Esophagus squamous epithelium (tissue), 5 donors: ENCODE results near the gene CAMTA1. TPM values are rescaled to one million over a fixed set of nuclear protein-coding genes. Genes with fewer than 3 reads are reported as not detected.

ENCODE experiments used
- DNase-seq: peaks from one replicate; lab custom pipeline; 2025; lab: John Stamatoyannopoulos, UW
- H3K27ac ChIP-seq, 4 donors: fragments of 200-600 bp; sonication (generic); one replicate each; pipeline ENCODE4 v1.5.1; 2016 to 2019; ENCODE audit warnings: mild to moderate bottlenecking in 1 of 4
- H3K27me3 ChIP-seq, 4 donors: fragments of 200-600 bp; sonication (generic); 1 replicate in 3 of 4; 2 replicates in 1 of 4; pipeline versions ENCODE4 v1.5.1 to v1.6.0; 2017 to 2021; ENCODE audit warnings: antibody characterized with exemption in 1 of 4
- H3K36me3 ChIP-seq, 3 donors: fragments of 200-600 bp; sonication (generic); one replicate each; pipeline ENCODE4 v1.5.1; 2016 to 2019
- H3K4me1 ChIP-seq, 3 donors: fragments of 200-600 bp; sonication (generic); one replicate each; pipeline ENCODE4 v1.5.1; 2017 to 2019
- H3K4me3 ChIP-seq, 4 donors: fragments of 200-600 bp; sonication (generic); 1 replicate in 3 of 4; 2 replicates in 1 of 4; pipeline ENCODE4 v1.5.1; 2016 to 2019; ENCODE audit warnings: mild to moderate bottlenecking in 2 of 4, moderate library complexity in 1 of 4
- H3K9me3 ChIP-seq, 3 donors: fragments of 200-600 bp; sonication (generic); one replicate each; pipeline ENCODE4 v1.5.1; 2016 to 2019
- CTCF ChIP-seq, 6 experiments: fragments of 450-650 bp in 4 of 6; fragments of 200-600 bp in 2 of 6; sonication (generic) in 2 of 6; IDR thresholded peaks; one replicate each; pipeline ENCODE4 v1.5.1; 2016 to 2019; ENCODE audit warnings: antibody characterized with exemption in 6 of 6, mild to moderate bottlenecking in 4 of 6, moderate library complexity in 4 of 6
- POLR2A ChIP-seq, 4 donors: fragments of 450-650 bp; IDR thresholded peaks; one replicate each; pipeline ENCODE4 v1.6.1; 2017; ENCODE audit warnings: antibody characterized with exemption in 4 of 4, mild to moderate bottlenecking in 4 of 4, moderate library complexity in 3 of 4
- WGBS, 2 donors: methylation state at CpG; one replicate each; pipeline ENCODE4 v1.1.5; 2018; 5-methylcytosine and 5-hydroxymethylcytosine counted together
- intact Hi-C: fragments of 100-400 bp; cut with DNase I; formaldehyde crosslinking; loops from one replicate; pipeline ENCODE4 v1.15.0; 2022
- total RNA-seq, 4 donors: library from RNA; depleted of rRNA; stranded (reverse); fragments of >200 nt; gene quantifications; one replicate each; pipeline ENCODE4 v1.1.0, GENCODE V29; 2016
- donor health status: DM: yes; HTN: yes; CAD: no.

The CAMTA1 gene
- total RNA-seq, 4 donors from 2014 or later: 31.3 to 77.4 (median 45.9) TPM

DNA sequence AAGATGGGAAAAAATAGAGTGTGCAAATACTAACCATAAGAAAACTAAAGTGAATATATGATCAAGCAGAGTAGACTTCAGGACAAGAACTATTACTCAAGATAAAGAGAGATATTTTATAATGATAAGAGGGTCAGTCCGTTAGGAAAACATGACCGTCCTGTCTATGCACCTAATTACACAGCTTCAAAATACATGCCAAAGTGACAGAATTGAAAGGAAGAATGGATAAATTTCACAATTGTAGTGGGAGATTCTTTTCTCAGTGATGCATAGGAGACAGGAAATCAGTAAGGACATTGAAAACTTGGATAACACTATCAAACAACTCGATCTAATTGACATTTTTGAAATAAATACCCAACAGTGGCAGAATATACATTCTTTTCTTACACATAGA lies 489.0 kb downstream of the CAMTA1 start:
- intact Hi-C loops: no loop called here
- Histone ChIP-seq H3K4me3 (no peak overlapping the region), H3K4me1 (no peaks in the 10 kb centered on the region), H3K9me3 (peaks cover 0 to 12% (median 8%) of the 10 kb centered on the region in 3 donors), H3K27ac (no peak overlapping the region), H3K36me3 (no peaks in the 10 kb centered on the region), H3K27me3 (peaks cover 0 to 5% (median 0%) of the 10 kb centered on the region in 4 donors)
- no peak for TF ChIP-seq CTCF (IDR thresholded peaks at IDR 0.05)
- no peak for TF ChIP-seq POLR2A (IDR thresholded peaks at IDR 0.05)
- no peak for DNase-seq
- WGBS, 2 donors: 65 to 73% methylated on average over 3 of the region's 3 CpGs

DNA sequence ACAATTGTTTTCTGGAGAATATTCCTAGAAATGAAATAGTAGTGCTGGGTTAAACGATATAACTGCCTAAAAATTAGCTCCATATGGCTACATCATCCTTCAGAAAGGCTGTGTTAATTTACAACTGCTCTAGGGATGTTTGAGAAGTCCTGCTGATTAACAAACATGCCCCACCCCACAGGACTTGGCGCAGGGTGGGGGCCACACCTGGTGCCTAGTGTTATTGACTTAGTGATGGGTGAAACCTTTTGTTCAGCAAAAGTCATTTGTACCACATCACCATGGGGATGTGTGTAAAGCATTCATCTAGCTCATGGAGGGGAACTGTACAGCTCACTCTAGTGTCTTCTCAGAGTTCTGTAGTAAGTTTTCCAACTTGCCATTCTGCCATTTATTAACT lies 492.8 kb downstream of the CAMTA1 start:
- no peak for TF ChIP-seq POLR2A (IDR thresholded peaks at IDR 0.05)
- TF ChIP-seq CTCF (IDR thresholded peaks at IDR 0.05): no peak
- intact Hi-C loops: no loop called here
- Histone ChIP-seq H3K9me3 (peaks cover 0 to 6% (median 0%) of the 10 kb centered on the region in 3 donors), H3K27me3 (peaks cover 0 to 18% (median 0%) of the 10 kb centered on the region in 4 donors), H3K4me3 (no peak overlapping the region), H3K27ac (no peak overlapping the region), H3K36me3 (no peaks in the 10 kb centered on the region), H3K4me1 (peaks cover 0 to 3% (median 0%) of the 10 kb centered on the region in 3 donors)
- 36 to 54% methylated on average over 2 of the region's 2 CpGs for WGBS, 2 donors
- no peak for DNase-seq

GRCh38 chr1:7278827-7279765 lies 493.8 kb downstream of the CAMTA1 start:
- no peaks in the 10 kb centered on the region for H3K36me3 ChIP-seq
- H3K4me3 ChIP-seq: no peak overlapping the region
- no peak overlapping the region for H3K27ac ChIP-seq
- 67 to 78% methylated on average over 4 to 5 of the region's 16 CpGs for WGBS, 2 donors
- intact Hi-C loops: no loop called here
- DNase-seq: no peak
- peaks cover 0 to 6% (median 0%) of the 10 kb centered on the region in 3 donors for H3K9me3 ChIP-seq
- TF ChIP-seq CTCF (IDR thresholded peaks at IDR 0.05): no peak
- TF ChIP-seq POLR2A (IDR thresholded peaks at IDR 0.05): no peak
- peaks cover 0 to 18% (median 0%) of the 10 kb centered on the region in 4 donors for H3K27me3 ChIP-seq
- H3K4me1 ChIP-seq: peaks cover 0 to 3% (median 0%) of the 10 kb centered on the region in 3 donors

DNA sequence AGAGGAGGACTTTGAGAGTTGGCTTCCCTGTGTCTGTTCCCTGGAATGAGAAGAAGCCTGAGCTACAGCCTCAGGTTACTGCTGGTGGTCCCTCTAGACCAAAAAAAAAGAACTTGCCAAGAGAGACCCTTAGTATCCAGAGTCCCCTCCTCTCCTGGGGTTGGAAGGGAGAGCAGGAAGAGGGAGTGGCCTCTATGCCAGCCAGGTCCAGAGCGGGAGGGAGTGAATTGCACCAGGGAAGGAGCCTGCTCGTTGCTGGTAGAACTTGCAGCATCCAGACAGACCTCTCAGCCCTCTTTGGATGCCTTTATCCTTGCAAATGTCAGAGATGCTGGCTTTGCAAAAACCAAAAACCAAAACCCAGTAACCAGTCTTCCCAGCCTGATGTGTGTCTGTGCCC lies 494.5 kb downstream of the CAMTA1 start:
- Histone ChIP-seq H3K9me3 (peaks cover 0 to 6% (median 0%) of the 10 kb centered on the region in 3 donors), H3K4me3 (no peak overlapping the region), H3K27me3 (peaks cover 0 to 18% (median 0%) of the 10 kb centered on the region in 4 donors), H3K4me1 (peaks cover 0 to 3% (median 0%) of the 10 kb centered on the region in 3 donors), H3K27ac (no peak overlapping the region), H3K36me3 (no peaks in the 10 kb centered on the region)
- 74 to 100% methylated on average over 1 to 2 of the region's 2 CpGs for WGBS, 2 donors
- DNase-seq: no peak
- intact Hi-C loops: no loop called here
- TF ChIP-seq POLR2A (IDR thresholded peaks at IDR 0.05) (no peak), CTCF (IDR thresholded peaks at IDR 0.05) (no peak)

DNA sequence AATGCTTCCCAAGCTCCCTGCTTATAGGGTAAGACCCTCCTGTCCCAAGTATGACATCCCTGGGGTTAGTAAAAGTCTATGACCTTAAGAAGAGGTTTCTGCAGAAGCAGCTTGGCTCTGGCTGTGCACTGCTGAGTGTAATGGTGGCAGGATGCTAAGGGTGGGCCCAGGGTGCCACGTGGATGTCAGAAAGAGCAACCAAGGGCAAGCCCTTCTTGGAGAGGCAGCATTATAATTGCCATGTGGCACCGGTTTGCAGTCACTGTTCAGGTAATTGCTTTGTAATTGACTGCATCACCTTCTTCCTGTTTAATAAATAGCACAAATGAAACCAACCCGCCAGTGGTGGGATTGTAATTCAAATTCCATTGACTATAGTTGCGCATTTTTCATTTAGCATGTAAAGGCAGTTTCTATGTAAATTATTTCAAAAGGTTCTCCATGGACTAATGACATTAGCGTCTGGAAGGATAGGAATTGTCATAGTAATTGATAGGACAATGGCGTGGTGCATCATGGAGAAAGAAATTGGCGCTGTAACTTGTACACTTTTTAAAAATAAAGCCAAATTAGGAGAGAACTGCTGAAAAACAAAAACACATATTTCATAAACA lies 495.2 kb downstream of the CAMTA1 start:
- Histone ChIP-seq H3K4me1 (peaks cover 0 to 3% (median 0%) of the 10 kb centered on the region in 3 donors), H3K9me3 (peaks cover 0 to 6% (median 0%) of the 10 kb centered on the region in 3 donors), H3K27me3 (peaks cover 0 to 18% (median 0%) of the 10 kb centered on the region in 4 donors), H3K36me3 (no peaks in the 10 kb centered on the region), H3K27ac (no peak overlapping the region), H3K4me3 (no peak overlapping the region)
- no peak for DNase-seq
- 75 to 79% methylated on average over 7 of the region's 7 CpGs for WGBS, 2 donors
- no peak for TF ChIP-seq CTCF (IDR thresholded peaks at IDR 0.05)
- no peak for TF ChIP-seq POLR2A (IDR thresholded peaks at IDR 0.05)
- intact Hi-C loops: no loop called here
